ENCODE data around the gene HDGF.
"Not testable (repeated sequence)": the region's sequence is repeated elsewhere in the genome, so short reads cannot be mapped to it uniquely, and the experiment has no call there.

Gene HDGF

DNA sequence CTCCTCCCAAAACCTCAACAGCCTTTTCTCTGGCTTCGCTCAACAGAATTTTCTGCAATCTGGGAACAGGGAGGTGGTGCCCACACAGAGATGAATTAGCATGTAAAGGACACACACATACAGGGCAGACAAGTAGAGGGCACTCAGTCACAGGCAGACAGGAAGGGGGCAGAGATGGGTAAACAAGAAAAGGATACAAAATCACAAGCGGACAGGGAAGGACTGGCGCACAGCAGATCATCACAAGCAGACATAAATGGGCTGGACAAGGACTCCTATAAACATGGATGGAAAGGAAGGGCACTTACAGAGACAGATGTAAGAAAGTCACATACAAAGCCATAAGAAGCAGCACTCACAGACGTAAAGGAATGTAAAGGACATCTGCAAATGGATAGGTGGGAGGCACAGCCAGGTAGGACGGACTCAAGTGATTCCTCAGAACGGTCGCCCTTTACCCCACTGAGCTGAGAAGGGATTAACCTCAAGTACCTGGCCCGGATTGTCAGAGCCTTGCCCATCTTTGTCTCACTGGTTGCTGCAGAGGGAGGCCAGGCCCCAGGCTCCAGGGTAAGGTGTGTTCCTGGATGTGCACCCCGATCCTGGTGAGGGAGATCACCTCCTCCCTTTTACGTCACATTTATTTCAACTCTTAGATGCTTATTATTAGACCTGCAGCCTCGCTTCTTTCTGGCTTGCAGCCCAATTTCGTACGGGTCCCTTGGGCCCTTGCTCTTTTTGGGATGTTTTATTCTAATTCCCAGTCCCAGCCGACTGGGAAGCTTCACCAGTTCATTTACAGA, 15.0 kb upstream of the HDGF start:
- DNase-seq, result peak; percentile 32

DNA sequence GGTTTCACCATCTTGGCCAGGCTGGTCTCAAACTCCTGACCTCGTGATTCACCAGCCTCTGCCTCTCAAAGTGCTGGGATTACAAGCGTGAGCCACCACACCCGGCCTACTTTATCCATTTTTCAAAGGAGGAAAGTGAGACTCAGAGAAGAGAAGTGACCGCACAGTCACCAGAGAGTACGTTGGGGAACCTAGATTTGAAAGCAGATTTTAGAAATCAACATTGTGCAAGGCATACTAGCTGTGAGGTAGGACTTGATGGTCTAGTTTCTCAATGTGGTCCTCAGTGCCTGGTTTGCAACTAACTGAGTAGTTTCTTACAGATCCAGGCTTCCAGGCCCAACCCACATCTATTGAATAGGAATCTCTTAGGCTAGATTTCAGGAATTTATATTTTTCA, 14.2 kb upstream of the HDGF start:
- peak; percentile 55 for DNase-seq

DNA sequence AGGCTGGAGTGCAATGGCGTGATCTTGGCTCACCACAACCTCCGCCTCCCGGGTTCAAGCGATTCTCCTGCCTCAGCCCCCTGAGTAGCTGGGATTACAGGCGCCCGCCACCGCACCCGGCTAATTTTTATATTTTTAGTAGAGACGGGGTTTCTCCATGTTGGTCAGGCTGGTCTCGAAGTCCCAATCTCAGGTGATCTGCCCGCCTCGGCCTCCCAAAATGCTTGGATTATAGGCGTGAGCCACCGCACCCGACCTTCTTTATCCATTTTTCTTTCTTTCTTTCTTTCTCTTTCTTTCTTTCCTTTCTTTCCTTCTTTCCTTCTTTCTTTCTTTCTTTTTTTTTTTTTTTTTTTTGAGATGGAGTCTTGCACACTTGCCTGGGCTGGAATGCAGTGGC, 13.7 kb upstream of the HDGF start:
- not testable (repeated sequence) for DNase-seq

DNA sequence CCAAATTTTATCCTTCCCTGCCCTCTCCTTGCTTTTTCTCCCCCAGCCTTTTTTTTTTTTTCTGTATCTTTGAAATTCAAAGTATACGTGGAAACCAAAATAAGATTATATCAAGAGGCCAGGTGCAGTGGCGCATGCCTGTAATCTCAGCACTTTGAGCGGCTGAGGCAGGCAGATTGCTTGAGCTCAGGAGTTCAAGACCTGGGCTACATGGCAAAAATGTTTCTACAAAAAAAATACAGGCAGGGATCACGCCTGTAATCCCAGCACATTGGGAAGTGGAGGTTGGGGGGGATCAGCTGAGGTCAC, 9.3 kb upstream of the HDGF start:
- DNase-seq, result no peak

DNA sequence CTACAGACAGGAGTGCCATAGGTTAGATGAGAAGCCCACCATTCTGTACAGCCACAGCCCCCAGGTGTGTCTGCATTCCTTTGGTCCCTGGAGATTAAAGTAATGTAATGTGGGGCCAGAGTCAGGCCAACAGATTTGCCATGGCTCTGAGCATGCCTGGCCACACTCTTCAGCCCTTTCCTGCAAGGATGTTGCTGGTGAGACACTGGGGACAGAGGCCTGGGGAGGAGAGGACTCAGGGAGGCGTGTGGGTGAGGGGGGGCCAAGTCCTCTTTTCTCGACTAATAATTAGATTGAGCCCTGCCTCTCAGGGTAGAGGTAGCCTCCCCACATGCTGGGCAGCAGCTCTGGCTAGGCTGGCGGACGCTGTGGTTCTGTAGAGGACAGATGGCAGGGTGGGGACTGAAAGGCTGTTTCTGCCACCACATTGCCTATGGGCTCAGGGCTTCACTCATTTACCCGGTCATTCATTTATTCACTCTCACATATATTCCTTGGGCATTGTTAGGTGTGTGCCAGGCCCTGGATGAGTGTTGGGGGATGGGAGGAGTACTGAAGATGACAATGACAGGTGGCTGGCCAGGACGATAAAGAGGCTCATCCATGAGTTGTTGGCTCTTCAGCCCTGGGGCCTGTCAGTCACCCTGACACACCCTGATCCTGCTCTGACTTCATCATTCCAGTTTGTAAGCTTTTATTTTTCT, 8.8 kb upstream of the HDGF start:
- DNase-seq, result peak; percentile 49

DNA sequence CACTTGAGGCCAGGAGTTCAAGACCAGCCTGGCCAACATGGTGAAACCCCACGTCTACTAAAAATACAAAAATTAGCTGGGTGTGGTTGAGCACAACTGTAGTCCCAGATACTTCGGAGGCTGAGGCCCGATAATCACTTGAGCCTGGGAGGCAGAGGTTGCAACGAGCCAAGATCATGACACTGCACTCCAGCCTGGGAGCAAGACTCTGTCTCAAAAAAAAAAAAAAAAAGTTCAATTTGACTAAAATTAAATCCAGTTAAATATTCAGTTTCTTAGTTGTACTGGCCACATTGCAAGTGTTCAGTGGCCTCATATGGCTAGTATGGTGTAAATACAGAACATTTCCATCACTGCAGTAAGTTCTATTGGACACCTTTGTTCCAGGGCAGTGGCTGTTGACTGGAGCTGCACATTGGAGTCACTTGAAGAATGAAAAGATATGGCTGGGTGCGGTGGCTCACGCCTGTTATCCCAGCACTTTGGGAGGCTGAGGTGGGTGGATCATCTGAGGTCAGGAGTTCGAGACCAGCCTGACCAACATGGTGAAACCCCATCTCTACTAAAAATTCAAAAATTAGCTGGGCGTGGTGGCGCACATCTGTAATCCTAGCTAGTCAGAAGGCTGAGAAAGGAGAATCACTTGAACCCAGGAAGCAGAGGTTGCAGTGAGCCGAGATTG, 6.2 kb upstream of the HDGF start:
- DNase-seq, result peak; percentile 77

DNA sequence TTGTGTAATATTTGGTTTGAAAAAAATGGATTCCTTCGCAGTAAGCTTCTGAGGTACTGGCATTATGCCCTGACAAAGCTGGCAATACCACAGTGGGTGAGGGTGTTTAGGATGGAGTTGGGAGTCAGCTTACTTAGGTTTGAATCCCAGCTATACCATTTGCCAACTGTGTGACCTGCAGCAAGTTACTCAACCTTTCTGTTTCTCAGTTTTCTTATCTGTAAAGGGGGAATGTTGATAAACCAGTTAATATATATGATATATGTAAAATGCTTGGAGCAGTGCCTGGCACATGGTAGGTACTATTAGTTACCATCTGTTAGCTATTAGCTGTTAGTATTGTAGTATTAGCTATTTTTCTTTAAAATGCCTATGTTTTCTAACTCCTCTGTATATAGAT, 4.9 kb upstream of the HDGF start:
- DNase-seq, result peak; percentile 35

DNA sequence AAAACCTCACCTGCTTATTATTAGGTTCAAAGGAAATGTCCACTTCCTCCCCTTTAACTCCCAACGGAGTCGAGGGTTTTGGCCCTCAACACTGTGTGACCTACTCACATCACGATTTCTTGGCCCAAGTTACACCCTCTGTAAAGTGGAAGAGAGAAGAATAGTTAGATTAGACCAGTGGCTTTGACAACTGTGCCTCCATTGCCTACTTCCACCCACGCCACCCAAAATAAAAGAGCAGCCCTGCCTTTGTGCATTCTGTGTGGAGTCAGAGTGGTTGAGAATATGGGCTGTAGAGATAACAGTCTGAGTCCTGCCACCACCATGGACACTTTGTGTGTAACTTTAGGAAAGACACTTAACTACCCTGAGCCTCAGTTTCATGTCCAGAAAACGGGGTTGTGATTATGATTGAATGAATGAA, 4.1 kb upstream of the HDGF start:
- peak; percentile 80 for DNase-seq

DNA sequence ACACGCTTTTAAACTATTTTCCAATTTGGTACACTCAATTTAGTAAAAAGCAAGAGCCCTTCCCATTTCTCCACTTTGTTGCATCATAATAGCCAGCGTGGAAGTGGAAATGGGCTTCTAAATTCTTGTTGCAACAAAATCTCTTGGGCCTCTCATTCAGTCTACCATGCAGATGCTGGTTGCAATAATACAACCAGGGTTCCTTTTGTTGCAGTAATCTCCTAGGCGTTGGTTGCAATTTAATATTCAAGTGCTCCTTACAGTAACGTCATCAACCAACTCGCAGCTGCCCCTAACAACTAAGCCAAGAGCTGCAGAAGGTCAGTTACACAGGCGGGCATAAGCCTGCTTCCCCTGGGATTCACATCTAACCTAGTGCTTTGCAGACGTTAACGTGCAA, 2.7 kb upstream of the HDGF start:
- no peak for DNase-seq

DNA sequence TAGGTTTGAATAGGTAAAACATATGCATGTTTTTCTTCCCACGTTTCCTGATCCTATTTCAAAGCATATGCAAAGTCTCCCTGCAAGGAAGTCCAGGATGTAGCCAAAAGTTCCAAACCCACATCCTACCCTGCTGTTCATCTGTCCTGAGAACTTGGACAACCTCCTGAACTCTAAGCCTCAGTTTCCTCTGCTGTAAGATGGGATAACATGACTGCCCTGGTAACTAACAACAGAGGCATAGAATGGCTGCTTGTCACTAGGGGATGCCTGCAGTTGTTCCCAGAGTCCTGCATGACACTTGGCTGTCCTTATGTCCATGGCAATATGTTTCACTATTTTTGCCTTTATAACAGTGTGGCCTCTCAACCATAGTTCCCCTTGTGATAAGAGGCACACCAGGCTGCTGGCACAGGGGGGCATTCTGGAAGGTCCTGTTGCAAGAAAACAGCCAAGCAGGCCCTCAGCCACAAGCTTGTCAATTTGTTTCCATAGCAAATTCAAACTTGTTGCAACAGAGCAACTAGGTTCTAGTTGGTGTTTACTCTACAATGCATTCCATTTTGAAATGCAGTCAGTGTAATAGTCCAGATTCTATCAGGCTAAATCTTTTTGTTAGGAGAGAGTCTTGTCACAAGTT, 1.5 kb upstream of the HDGF start:
- peak; percentile 69 for DNase-seq

DNA sequence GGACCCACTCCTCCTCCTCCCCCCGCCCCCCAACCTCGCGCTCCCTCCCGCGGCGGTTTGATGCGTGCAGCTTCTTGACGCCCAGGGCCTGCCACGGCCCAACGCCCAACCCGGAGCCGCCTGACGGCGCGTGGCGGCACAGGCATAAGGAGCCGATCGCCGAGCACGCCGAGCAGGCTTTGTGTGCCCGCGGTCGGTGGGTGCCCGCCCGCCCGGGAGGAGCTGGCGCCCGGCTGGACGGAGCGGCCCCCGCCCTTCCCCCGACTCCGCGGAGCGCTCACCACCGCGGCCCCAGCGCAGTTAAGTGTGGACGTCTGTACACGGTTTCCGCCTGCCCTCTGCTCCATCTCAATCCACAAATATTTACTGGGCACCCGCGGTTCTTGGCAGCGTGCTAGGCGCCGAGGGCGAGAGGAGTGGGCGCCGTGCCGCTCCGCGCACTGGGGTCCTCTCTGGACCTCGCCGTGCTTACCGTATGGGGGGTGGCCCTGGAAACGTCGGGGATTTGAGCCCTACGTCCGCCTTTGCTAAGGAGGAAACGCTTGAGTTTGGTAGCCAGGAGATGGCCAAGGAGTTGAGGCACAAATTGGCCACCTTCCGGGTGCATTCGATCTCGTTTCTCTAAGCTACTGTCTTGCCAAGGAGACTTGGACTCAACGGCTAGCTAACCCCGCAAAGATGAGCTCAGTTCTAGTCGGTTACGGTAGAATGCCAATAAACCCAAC, 444 bp upstream of the HDGF start:
- peak; percentile 97 for DNase-seq

DNA sequence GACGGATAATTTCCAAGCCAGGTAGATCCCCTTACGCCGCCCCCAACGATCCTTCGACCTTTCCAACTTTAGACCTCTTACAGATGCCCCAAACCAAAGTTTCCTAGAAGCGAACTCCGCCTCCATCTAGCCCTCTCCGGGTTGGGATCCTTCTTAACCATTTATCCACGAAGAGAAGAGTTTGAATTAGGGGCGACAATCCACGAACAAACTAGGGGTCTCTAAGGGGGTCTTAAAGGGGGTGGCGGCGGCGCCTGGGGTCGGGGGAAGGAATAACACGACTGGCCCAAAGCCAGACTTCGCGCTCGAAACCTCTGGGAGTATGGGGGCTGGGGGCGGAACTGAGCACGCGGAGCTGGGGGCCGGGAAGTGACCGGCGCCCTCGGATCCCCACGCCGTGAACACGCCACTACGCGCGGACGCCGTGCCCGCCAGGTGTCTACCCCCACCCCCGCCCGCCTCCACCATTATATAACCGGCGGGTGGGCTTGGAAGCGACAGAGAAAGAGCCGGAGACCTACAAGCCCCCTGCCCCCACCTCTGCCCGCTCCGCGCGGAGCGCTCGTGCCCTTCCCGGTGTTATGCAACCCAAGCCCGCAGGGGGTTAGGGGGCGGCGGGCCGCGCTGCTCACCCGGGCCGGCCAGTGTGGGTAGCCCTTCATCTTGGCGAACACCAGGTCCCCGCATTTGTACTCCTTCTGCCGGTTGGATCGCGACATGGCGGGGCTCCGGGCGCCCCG, 594 bp downstream of the HDGF start:
- DNase-seq, result peak; percentile 50

DNA sequence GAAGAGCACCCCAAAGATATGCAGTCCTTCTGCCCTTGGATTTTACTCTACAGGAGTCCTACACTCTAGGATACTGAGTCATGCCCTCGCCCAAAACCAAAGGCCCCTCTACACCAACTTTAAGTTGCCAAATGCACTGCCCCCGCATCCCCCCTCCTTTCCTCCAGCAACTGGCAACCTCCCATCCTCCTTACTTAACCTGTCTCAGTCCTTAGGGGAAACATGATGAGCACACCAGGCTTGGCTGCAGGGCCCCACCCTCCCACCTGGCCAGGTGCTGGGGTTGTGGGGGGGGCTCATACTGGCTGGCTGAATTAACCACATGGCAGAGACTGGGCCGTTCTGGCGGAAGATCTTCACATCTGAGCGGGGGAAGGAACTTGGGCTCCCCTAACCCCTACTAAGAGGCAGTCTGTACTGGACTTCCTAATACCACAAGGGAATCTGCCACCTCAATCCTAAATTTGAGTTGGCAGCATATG, 1.2 kb downstream of the HDGF start:
- DNase-seq, result peak; percentile 78

DNA sequence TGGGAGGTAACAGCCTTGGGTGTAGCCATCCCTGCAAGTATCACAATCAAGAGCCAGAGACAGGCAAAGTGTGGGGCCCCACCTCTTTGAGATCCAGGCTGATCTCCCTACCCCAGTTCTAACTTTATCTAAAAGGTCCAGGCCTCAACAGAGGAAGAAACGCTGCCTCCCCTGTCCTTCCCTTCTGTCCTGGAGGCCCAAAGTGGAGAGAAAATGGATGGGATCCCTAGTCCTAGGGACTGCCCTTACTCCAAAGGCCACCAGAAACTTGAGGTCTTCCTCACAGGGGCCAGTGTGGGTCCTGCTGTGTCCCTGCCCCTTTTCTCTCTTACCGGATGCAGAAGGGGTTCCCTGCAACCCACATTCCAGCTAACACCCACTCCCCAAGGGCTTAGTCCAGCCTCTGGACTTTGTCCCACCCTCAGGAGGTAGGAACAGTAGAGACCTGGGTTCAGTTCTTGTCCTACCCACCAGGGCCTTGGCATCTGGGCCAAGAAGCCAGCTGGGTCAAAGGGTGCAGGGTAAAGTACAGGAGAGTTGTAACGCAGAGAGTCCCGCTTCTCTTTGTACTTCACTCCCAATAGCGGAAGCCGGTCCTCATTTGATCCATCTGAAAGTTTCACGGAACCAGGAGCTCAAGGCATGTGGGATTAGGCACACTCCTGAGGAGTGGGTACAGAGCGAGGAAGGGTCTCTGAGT, 1.9 kb downstream of the HDGF start:
- DNase-seq, result peak; percentile 87

DNA sequence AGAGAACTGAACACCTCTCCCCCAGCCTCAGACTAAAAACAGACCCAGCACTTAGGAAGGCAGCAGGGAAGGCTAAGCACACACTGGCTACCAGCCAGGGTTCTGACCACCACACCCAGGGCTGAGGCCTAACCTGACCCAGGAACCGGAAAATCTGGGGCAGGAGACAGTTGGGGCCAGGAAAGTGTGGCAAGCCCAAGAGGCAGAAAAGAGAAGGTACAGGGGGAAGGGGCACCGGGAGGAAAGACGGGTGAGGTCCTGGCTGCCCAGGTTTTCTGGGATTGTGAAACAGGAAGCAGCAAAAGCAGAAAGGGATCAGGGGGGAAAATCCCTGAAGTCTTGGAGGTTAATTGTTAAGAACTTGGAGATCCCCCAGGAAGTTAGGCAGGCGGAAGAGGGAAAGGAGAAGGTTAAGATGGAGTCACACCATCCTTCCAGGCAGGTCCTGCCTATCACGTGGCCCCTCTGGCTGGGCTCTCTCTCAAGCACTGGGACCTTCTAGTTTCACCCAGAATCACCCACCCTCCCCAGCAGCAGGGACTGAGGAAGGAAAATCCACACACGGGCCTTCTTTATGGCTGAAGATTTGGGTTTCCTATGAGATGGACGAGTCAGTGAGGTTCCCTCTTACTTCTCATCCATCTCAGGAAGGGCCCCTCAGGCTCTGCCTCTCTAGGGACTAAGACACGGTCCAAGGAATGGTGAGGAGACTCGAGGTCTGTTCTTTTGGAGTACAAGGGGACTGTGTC, 2.6 kb downstream of the HDGF start:
- DNase-seq, result peak; percentile 82

DNA sequence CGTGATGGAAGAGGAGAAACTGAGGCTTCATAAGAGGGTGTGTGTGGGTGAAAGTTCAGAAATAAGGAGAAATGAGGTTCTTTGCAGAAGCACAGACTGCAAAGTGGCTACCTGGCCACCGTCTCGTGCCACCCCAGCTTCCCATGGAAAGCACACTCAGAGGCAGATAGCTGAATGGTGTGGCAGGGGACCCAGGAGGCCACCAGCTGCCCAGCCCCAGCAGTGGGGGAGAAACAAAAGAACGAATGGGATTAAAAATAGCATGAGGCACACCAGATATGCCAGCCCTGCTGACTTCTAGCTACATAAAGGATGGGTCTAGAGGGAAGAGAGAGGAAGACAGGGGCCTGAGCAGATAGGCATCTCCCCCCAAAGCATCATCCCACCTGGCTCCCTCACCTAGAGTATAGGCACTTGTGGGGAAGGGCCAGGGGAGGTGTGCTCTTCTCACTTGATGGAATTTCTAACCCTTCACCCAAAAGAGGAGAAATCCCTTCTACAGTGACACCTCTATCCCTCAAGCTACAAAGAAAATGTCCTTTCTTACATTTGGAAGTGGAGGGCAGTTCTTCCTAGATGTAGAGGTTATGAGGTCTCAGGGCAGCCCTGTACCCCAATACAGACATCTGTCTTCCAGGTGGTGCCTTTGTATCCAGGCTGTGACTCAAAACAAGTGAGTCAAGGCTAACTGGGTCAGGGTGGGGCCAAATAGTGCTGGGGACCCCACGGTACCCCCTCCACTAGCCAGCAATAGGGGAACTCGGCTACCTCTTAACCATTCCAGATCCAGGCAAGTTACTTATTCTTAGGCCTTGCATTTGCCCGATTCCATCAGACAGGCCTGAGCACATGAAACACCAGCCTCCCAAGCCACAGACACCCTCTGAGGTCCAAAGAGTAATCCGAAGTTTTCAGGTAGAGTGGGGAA, 3.5 kb downstream of the HDGF start:
- no peak for DNase-seq

DNA sequence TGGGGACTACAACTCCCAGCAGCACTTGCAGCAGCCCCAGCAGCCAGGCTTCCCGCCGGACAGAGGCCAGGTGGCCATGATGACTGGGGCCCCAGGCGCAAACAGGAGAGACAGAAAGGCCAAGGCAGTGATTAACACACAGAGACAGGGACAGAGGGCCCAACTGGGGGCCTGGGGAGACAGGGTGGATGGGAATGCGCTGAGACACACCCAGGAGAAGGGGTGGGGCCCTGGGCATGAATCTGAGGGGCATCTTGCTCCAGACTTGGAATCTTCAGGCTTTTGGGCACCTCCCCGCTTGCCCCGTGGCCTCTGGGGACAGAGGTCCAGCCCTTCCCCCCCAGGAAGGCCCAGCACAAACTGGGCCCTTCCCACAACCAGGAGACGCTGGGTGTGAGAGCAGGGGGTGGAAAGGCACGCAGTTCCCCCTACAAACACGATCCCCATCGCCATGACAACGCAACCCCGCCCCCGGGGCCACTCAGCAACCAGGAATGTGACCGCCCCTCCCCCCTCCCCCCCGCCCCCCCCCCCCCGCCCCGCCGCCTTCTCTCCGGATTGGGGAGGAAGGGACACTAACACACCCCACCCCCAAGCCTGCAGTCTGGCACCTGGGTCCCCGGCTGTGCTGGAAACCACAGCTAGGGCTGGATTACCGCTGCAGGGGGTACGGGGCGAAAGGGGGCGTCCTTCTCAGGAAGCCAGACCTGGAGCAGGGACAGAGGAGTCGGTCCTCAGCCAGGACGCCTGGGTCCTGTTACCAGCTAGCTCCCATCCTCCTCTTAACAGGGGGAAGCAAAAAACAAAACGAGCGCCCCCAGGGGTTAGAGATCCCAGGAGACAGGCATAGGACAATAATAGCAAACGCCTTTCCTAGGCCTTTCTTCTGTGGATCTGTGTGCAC, 4.5 kb downstream of the HDGF start:
- DNase-seq, result peak; percentile 81

DNA sequence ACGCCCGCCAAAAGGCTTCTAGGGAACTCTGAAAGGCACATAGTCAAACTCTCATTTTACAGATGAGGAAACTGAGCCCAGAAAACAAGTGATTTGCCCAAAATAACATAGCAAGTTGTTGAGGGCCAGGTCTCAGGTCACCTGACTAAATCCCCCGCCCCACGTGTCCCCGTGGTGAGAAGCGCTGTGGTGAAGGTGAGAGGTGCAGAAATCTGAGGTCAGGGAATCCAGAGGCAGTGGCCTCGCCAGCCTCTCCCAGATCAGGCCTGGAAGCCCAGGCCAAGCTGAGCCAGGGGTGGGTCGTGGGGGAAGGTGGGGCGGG, 5.1 kb downstream of the HDGF start:
- no peak for DNase-seq
